Tibial artery (tissue), 4 donors: Measurements from ENCODE around the gene ANKRD65.

ENCODE experiments used
- DNase-seq, 2 donors: peaks; one replicate each; pipeline ENCODE4 v3.0.0-alpha.2; 2019
- H3K27ac ChIP-seq, 2 donors: fragments of 200-600 bp; sonication (generic) in 1 of 2; 1 replicate in 1 of 2; 2 replicates in 1 of 2; pipeline ENCODE4 v1.5.1; 2018 to 2019; ENCODE audit warnings: mild to moderate bottlenecking in 1 of 2
- H3K27me3 ChIP-seq, 2 donors: fragments of 200-600 bp; sonication (generic) in 1 of 2; one replicate each; pipeline versions ENCODE4 v1.5.1 to v1.6.0; 2016 to 2019
- H3K36me3 ChIP-seq, 3 donors: fragments of 200-600 bp; sonication (generic) in 2 of 3; one replicate each; pipeline ENCODE4 v1.5.1; 2016 to 2019; ENCODE audit warnings: mild to moderate bottlenecking in 2 of 3
- H3K4me1 ChIP-seq, 4 donors: fragments of 200-600 bp; sonication (generic) in 2 of 4; 1 replicate in 3 of 4; 2 replicates in 1 of 4; pipeline ENCODE4 v1.5.1; 2016 to 2019
- H3K4me3 ChIP-seq, 2 donors: fragments of 200-600 bp; sonication (generic) in 1 of 2; 1 replicate in 1 of 2; 2 replicates in 1 of 2; pipeline ENCODE4 v1.5.1; 2018 to 2019; ENCODE audit warnings: mild to moderate bottlenecking in 2 of 2
- H3K9me3 ChIP-seq, 3 donors: fragments of 200-600 bp; sonication (generic) in 1 of 3; one replicate each; pipeline ENCODE4 v1.5.1; 2016 to 2019
- CTCF ChIP-seq, 2 experiments: fragments of 200-600 bp in 1 of 2; fragments of 450-650 bp in 1 of 2; IDR thresholded peaks; one replicate each; pipeline ENCODE4 v1.5.1; 2017 to 2019; ENCODE audit warnings: antibody characterized with exemption in 2 of 2, mild to moderate bottlenecking in 1 of 2, moderate library complexity in 1 of 2
- intact Hi-C: fragments of 100-400 bp; cut with DNase I; formaldehyde crosslinking; loops from one replicate; pipeline ENCODE4 v1.15.0; 2023; ENCODE audit warnings: low total_unique reads

The ANKRD65 gene

GRCh38 chr1:1425426-1425752 is 4.3 kb upstream of the ANKRD65 start:
- Histone ChIP-seq H3K27me3 (peaks cover 0 to 46% of the 10 kb centered on the region in 2 donors), H3K4me1 (peaks cover 0 to 18% (median 14%) of the 10 kb centered on the region in 4 donors), H3K9me3 (no peaks in the 10 kb centered on the region), H3K36me3 (no peaks in the 10 kb centered on the region), H3K4me3 (no peak overlapping the region), H3K27ac (no peak overlapping the region)
- TF ChIP-seq CTCF (IDR thresholded peaks at IDR 0.05): no peak
- intact Hi-C loops: no loop called here
- DNase-seq: no peak

GRCh38 chr1:1424707-1425106 is 3.6 kb upstream of the ANKRD65 start:
- no peaks in the 10 kb centered on the region for H3K36me3 ChIP-seq
- H3K9me3 ChIP-seq: no peaks in the 10 kb centered on the region
- no peak for DNase-seq
- no peak overlapping the region for H3K27ac ChIP-seq
- no peak overlapping the region for H3K4me3 ChIP-seq
- H3K4me1 ChIP-seq: peaks cover 0 to 15% (median 13%) of the 10 kb centered on the region in 4 donors
- TF ChIP-seq CTCF (IDR thresholded peaks at IDR 0.05): no peak
- intact Hi-C loops: no loop called here
- peaks cover 0 to 50% of the 10 kb centered on the region in 2 donors for H3K27me3 ChIP-seq

- Histone ChIP-seq H3K9me3 (no peaks in the 10 kb centered on the region), H3K36me3 (no peaks in the 10 kb centered on the region), H3K4me1 (peaks cover 0 to 18% (median 11%) of the 10 kb centered on the region in 4 donors), H3K27me3 (peaks cover 0 to 57% of the 10 kb centered on the region in 2 donors), H3K4me3 (no peak overlapping the region), H3K27ac (no peak overlapping the region)
- intact Hi-C loops: no loop called here
- DNase-seq: no peak
- TF ChIP-seq CTCF (IDR thresholded peaks at IDR 0.05): no peak
Measured at GRCh38 chr1:1423245-1423597, 2.1 kb upstream of the ANKRD65 start.

GRCh38 chr1:1422465-1423244 is 1.6 kb upstream of the ANKRD65 start:
- Histone ChIP-seq H3K4me3 (no peak overlapping the region), H3K4me1 (peaks cover 0 to 20% (median 10%) of the 10 kb centered on the region in 4 donors), H3K27ac (no peak overlapping the region), H3K27me3 (peaks cover 0 to 56% of the 10 kb centered on the region in 2 donors), H3K9me3 (no peaks in the 10 kb centered on the region), H3K36me3 (no peaks in the 10 kb centered on the region)
- intact Hi-C loops: no loop called here
- no peak for DNase-seq
- TF ChIP-seq CTCF (IDR thresholded peaks at IDR 0.05): no peak

GRCh38 chr1:1421907-1422464 is 910 bp upstream of the ANKRD65 start:
- no peak for DNase-seq
- Histone ChIP-seq H3K9me3 (no peaks in the 10 kb centered on the region), H3K4me3 (no peak overlapping the region), H3K27ac (no peak overlapping the region), H3K27me3 (peaks cover 0 to 50% of the 10 kb centered on the region in 2 donors), H3K4me1 (peaks cover 0 to 16% (median 6%) of the 10 kb centered on the region in 4 donors), H3K36me3 (no peaks in the 10 kb centered on the region)
- no peak for TF ChIP-seq CTCF (IDR thresholded peaks at IDR 0.05)
- intact Hi-C loops: no loop called here
